ENCODE measurements around the gene ELN. TPM values are rescaled to one million over a fixed set of nuclear protein-coding genes. Genes with fewer than 3 reads are reported as not detected.

ELN gene
- total and polyA plus RNA-seq, 2 of the 8 experiments (the other 6 are each of a cell fraction or from before 2014, with no cell fraction given), result 5.1 to 5.6 TPM

DNA sequence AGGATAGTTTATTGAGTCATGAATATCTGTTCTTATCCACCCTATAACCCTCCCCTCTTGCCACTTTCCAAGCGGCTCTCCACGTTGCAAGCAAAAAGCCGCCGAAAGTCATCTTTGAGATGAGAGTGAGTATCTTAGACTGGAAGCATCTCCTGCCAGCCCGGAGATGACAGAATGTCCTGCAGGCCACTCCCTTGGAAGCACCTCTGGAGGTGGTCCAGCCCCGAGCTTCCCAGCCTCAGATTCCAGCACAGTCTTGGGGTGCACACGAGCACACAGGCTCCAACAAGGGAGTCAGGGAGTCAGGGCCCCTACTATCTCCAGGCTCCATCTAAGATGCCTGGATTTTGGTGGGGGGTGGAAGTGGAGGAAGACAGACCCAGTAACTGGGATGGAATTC lies 5.5 kb upstream of the ELN start (continued):
- TF ChIP-seq RBBP5 (IDR thresholded peaks at IDR 0.05; ENCODE audit: borderline replicate concordance, low read depth, low read length), result no peak
